Measurements from ENCODE around the gene MED16.

MED16 gene, protein sequence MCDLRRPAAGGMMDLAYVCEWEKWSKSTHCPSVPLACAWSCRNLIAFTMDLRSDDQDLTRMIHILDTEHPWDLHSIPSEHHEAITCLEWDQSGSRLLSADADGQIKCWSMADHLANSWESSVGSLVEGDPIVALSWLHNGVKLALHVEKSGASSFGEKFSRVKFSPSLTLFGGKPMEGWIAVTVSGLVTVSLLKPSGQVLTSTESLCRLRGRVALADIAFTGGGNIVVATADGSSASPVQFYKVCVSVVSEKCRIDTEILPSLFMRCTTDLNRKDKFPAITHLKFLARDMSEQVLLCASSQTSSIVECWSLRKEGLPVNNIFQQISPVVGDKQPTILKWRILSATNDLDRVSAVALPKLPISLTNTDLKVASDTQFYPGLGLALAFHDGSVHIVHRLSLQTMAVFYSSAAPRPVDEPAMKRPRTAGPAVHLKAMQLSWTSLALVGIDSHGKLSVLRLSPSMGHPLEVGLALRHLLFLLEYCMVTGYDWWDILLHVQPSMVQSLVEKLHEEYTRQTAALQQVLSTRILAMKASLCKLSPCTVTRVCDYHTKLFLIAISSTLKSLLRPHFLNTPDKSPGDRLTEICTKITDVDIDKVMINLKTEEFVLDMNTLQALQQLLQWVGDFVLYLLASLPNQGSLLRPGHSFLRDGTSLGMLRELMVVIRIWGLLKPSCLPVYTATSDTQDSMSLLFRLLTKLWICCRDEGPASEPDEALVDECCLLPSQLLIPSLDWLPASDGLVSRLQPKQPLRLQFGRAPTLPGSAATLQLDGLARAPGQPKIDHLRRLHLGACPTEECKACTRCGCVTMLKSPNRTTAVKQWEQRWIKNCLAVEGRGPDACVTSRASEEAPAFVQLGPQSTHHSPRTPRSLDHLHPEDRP

DNA sequence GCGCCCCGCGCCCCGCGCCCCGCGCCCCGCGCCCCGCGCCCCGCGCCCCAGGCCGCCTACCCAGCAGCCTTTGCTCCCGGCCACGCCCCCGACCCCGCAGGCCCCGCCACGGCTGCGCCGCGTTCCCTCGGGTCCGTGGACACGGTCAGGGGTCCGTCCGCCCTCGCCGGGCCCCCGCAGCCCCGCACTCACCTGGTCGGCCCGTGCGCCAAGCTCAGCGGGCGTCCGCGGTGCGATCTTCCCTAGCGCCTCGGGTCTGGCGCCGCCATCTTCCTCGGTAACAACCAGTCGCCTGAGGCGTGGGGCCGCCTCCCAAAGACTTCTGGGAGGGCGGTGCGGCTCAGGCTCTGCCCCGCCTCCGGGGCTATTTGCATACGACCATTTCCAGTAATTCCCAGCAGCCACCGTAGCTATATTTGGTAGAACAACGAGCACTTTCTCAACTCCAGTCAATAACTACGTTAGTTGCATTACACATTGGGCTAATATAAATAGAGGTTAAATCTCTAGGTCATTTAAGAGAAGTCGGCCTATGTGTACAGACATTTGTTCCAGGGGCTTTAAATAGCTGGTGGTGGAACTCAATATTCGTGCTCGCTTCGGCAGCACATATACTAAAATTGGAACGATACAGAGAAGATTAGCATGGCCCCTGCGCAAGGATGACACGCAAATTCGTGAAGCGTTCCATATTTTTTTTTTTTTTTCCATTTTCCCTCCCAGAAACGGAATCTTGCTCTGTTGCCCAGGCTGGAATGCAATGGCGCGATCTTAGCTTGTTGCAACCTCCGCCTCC, at the start of gene MED16, which contains the start of gene RNU6-9:
Gene MED16, minus strand, starts transcription at position 294 of the 796 bp plus-strand sequence. CDS start 2,056 bp downstream, outside the sequence.
Gene RNU6-9, plus strand, starts transcription at position 591 of the 796 bp plus-strand sequence.
- H3K27me3 Mint-ChIP-seq = no peaks in the 10 kb centered on the region
- H3K4me1 Mint-ChIP-seq (ENCODE audit: low read depth) = peaks cover 29% of the 10 kb centered on the region
- peak within 1 kb of the TSS; percentile 85 for H3K4me3 Mint-ChIP-seq
- H3K27ac Mint-ChIP-seq = peak within 1 kb of the TSS; percentile 98
- peaks cover 62% of the 10 kb centered on the region for H3K36me3 Mint-ChIP-seq (ENCODE audit: low read depth)
- H3K9me3 Mint-ChIP-seq = no peaks in the 10 kb centered on the region
- intact Hi-C loops (cut with micrococcal nuclease) = loop anchor here (1.0 kb wide), 1 partner anchor 96 kb away; the partner anchor contains the start of gene PTBP1

DNA sequence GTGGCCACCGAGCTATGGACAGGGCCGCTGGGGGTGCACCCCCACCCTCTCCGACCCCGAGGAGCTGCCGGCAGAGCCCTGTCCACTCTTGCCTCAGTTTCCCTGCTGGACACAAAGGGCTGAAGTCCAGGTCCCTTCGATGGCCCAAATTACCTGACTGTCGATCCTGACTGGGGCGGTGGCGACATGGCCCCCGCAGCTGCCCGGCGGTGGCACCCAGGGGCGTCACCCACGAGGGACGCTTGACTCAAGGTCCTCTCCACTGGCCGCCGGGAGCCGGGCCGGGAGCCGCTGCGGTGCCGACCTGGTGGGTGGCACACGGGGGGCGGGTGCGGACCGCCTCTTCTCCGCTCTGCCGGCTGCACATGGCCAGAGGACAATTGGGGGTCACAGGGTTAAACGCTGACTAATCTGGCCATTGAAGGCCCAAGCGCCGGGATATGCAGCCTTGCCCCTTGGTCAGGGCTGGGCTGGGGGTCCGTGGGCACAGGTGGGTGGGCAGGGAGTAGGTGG, 49.2 kb upstream of the MED16 start:
- Mint-ChIP-seq H3K27ac (peak overlapping the region; percentile 77), H3K27me3 (no peaks in the 10 kb centered on the region), H3K9me3 (no peaks in the 10 kb centered on the region), H3K4me3 (peak overlapping the region; percentile 71), H3K4me1 (ENCODE audit: low read depth) (peaks cover 89% of the 10 kb centered on the region), H3K36me3 (ENCODE audit: low read depth) (peaks cover 85% of the 10 kb centered on the region)
- intact Hi-C loops (cut with micrococcal nuclease) = no loop called here

DNA sequence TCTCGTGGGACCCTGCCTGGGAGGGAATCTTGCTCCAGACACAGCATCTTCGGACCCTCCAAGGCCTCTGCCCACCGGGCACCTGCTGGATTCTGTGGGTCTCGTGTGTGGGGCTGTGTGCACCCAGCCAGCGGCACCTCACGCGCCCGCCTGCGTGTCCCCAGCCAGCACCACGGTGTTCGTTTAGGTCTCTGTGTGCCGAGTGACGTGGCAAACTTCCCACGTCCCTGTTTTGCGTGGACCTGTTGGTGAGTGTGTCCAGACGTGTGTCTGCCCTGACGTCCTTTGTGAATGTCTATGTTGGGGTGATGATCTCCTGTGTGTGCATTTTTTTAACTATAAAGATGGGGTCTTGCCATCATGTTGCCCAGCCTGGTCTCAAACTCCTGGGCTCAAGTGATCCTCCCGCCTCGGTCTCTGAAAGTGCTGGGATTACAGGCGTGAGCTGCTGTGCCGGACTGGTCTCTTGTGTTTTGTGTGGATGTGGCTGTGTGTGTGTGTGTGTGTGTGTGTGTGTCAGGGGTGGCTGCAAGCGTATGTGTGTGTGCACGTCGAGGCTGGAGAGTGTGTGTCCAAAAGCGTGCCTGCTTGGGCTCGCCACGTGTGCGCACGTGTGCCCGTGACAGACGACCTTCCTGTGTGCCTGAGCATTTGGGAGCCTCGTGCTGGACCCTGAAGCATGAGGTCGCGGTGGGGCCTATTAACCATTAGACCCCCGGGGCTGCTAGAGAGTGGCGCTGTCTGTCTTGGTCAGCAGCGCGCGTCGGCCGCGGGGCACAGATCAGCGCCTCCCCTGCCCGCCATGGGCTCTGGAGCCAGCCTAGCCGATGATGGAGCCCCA, 48.5 kb upstream of the MED16 start:
- peaks cover 89% of the 10 kb centered on the region for H3K4me1 Mint-ChIP-seq (ENCODE audit: low read depth)
- H3K4me3 Mint-ChIP-seq = peak overlapping the region; percentile 71
- H3K36me3 Mint-ChIP-seq (ENCODE audit: low read depth) = peaks cover 89% of the 10 kb centered on the region
- no peaks in the 10 kb centered on the region for H3K9me3 Mint-ChIP-seq
- intact Hi-C loops (cut with micrococcal nuclease) = no loop called here
- H3K27ac Mint-ChIP-seq = peak overlapping the region; percentile 77
- no peaks in the 10 kb centered on the region for H3K27me3 Mint-ChIP-seq

DNA sequence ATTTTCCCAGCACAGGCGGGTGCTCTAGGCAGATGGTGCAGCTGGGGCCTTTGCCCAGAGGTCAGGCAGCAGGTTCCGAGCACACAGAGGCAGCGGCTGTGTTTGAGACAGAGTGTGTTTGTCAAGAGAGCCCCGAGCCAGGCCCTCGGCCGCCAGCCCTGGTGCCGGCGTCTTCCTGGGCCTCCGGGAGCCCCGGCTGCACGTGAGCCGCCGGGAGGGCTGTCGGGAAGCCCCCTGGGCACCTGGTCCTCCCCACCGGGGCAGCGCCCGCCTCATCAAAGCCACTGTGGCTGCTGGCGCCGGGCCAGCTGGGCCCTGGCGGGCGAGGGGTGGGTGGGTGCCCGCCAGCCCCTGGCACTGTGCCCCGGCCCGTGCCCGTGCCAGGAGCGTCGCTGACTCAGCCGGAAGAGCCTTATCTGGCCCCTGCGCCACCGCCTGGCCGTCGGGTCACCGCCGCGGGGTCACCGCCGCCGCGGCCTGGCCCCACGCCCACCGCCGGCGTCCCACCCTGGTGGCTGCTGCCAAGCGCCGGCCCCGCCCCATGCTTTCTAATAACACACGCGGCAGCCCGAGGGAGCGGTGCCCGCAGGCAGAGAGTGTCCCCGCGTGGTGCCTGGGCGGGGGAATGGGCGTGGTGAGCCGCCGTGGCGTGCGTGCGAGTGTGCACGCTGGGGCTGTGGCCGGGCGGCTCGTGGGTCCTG, 47.8 kb upstream of the MED16 start:
- Mint-ChIP-seq H3K36me3 (ENCODE audit: low read depth) (peaks cover 93% of the 10 kb centered on the region), H3K4me1 (ENCODE audit: low read depth) (peaks cover 90% of the 10 kb centered on the region), H3K9me3 (no peaks in the 10 kb centered on the region), H3K27ac (peak overlapping the region; percentile 77), H3K4me3 (peak overlapping the region; percentile 71), H3K27me3 (no peaks in the 10 kb centered on the region)
- intact Hi-C loops (cut with micrococcal nuclease) = no loop called here

DNA sequence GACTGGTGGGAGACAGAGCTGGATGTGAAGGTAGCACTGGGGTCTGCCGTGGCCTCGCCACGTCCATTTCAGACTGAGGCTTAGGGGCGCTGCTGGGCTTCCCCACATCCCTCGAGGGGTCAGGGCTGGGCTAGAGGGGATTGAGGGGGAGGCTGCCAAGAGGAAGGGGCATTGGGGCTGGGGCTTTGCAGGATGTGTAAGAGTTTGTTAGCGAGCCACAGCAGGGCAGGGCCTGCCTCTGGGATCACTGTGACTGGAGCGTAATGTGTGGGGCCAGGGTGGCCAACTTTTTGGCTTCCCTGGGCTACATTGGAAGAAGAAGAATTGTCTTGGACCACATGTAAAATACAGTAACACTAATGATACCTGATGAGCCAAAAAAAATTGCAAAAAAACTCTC, 46.9 kb upstream of the MED16 start:
- intact Hi-C loops (cut with micrococcal nuclease) = no loop called here
- H3K27ac Mint-ChIP-seq = peak overlapping the region; percentile 77
- peaks cover 90% of the 10 kb centered on the region for H3K4me1 Mint-ChIP-seq (ENCODE audit: low read depth)
- H3K36me3 Mint-ChIP-seq (ENCODE audit: low read depth) = peaks cover 92% of the 10 kb centered on the region
- H3K27me3 Mint-ChIP-seq = no peaks in the 10 kb centered on the region
- no peaks in the 10 kb centered on the region for H3K9me3 Mint-ChIP-seq
- H3K4me3 Mint-ChIP-seq = peak overlapping the region; percentile 67

DNA sequence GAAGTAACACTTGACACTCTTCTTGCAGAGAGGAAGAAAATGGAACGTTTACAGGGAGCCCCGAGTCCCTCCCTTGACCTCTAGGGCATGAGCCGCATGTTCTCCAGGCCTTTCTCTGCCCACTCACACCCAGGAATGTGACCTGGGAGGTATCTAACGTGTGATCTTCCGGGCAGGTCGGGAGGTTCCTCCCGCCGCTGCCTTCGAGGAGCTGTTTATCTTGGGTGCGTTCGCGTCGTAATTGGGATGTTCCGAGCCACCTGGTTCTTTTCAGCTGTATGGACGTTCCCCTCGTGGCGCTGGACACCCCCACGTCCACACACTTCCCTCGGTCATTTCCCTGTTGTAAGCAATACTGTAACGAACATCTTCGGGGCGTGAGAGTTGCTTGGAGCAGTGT, 46.5 kb upstream of the MED16 start:
- Mint-ChIP-seq H3K27ac (peak overlapping the region; percentile 77), H3K27me3 (no peaks in the 10 kb centered on the region), H3K36me3 (ENCODE audit: low read depth) (peaks cover 89% of the 10 kb centered on the region), H3K9me3 (no peaks in the 10 kb centered on the region), H3K4me1 (ENCODE audit: low read depth) (peaks cover 90% of the 10 kb centered on the region), H3K4me3 (peak overlapping the region; percentile 67)
- intact Hi-C loops (cut with micrococcal nuclease) = no loop called here

DNA sequence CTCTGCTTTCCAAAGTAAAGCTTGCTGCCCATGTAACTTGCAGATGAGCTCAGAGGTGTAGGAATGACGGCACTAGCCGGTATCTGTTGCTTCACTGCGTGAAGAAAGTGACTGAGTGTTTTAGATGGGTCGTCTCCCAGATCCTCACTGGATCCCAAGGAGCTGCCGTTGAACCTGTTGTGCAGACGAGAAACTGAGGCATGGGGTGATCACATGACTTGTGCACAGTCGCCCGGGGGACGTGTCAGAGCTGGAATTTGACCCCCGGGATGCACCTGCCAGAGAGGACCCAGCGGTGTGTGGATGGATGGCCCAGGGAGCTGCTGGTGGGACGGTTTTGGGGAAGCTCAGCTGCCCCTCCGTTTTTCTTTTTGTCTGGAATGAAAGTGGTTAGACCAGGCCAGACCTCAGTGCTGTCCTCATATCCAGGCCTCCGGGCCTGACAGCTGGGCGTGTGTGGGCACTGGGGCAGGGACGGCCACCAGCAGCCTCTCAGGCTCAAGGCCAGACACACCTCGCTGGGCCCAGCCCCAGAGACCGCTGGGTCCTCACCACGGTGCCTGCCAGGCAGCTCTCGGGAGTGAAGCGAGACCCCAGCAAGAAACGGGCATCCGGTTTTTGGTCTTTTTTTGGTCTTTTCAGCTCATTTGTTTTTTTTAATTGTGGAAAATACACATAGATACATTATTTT, 45.4 kb upstream of the MED16 start:
- peak overlapping the region; percentile 45 for H3K4me3 Mint-ChIP-seq
- peaks cover 90% of the 10 kb centered on the region for H3K4me1 Mint-ChIP-seq (ENCODE audit: low read depth)
- no peaks in the 10 kb centered on the region for H3K9me3 Mint-ChIP-seq
- intact Hi-C loops (cut with micrococcal nuclease) = no loop called here
- H3K36me3 Mint-ChIP-seq (ENCODE audit: low read depth) = peaks cover 89% of the 10 kb centered on the region
- H3K27ac Mint-ChIP-seq = peak overlapping the region; percentile 81
- no peaks in the 10 kb centered on the region for H3K27me3 Mint-ChIP-seq

DNA sequence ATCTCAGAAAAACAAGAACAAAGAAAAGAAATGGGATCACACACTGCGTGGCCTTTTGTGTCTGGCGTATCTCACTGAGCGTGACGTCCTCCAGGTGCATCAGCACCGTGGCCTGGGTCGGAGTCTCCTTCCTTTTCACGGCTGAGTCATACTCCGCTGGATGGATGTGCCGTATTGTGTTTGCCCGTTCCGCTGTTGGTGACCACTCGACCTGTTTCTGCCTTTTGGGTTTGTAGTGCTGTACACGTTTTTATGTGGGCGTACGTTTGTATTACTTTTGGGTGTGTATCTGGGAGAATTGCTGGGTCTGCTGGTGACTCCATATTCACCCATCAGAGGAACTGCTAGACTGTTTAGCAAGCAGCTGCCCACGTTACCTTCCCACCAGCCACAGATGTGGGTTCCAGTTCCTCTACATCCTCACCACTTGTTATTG, 44.3 kb upstream of the MED16 start:
- Mint-ChIP-seq H3K4me1 (ENCODE audit: low read depth) (peaks cover 91% of the 10 kb centered on the region), H3K27me3 (no peaks in the 10 kb centered on the region), H3K27ac (peak overlapping the region; percentile 81), H3K4me3 (peak overlapping the region; percentile 39), H3K36me3 (ENCODE audit: low read depth) (peaks cover 89% of the 10 kb centered on the region), H3K9me3 (no peaks in the 10 kb centered on the region)
- intact Hi-C loops (cut with micrococcal nuclease) = no loop called here

DNA sequence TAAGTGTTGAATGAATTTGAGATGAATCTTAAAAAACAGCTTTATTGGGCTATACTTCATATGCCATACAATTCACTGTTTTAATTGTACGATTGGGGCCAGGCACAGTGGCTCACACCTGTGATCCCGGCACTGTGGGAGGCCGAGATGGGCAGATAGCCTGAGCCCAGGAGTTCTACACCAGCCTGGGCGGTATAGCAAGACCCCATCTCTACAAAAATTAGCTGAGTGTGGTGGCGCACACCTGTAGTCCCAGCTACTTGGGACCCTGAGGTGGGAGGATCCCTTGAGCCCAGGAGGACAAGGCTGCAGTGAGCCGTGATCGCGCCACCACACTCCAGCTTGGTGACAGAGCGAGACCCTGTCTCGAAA, 43.2 kb upstream of the MED16 start:
- peaks cover 89% of the 10 kb centered on the region for H3K36me3 Mint-ChIP-seq (ENCODE audit: low read depth)
- no peaks in the 10 kb centered on the region for H3K9me3 Mint-ChIP-seq
- peak overlapping the region; percentile 93 for H3K27ac Mint-ChIP-seq
- no peaks in the 10 kb centered on the region for H3K27me3 Mint-ChIP-seq
- intact Hi-C loops (cut with micrococcal nuclease) = no loop called here
- peak overlapping the region; percentile 17 for H3K4me3 Mint-ChIP-seq
- H3K4me1 Mint-ChIP-seq (ENCODE audit: low read depth) = peaks cover 91% of the 10 kb centered on the region

DNA sequence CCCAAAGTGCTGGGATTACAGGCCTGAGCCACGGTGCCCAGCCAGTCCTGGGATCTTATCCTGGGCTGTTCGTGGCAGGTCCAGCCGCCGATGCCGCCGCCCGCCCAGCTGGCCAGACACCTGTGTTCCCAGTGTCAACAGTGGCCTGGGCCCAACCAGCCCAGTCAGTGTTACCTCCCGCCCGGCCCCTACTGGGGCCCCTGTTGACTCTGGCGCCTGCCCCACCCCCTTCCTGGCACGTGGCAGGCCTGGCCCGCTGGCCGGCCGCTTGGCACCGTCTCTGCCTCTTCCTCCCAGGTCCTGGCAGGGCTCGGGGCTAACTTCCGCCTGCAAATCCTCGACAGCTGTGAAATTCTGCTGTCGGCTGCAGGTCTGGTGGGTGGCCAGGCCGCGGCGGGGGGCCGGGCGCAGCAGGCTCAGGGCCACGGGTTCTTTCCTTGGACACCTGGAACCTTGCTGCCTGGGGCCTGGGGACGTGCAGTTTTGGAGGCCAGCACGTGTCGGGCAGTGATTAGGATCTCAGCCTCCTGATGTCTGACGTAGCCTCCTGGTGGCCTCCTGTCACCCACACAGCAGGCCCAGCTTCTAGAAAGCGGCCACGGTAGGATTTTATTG, 42.0 kb upstream of the MED16 start:
- Mint-ChIP-seq H3K27me3 (no peaks in the 10 kb centered on the region), H3K4me1 (ENCODE audit: low read depth) (peaks cover 94% of the 10 kb centered on the region), H3K9me3 (no peaks in the 10 kb centered on the region), H3K4me3 (peak overlapping the region; percentile 72), H3K36me3 (ENCODE audit: low read depth) (peaks cover 93% of the 10 kb centered on the region), H3K27ac (peak overlapping the region; percentile 93)
- intact Hi-C loops (cut with micrococcal nuclease) = no loop called here

DNA sequence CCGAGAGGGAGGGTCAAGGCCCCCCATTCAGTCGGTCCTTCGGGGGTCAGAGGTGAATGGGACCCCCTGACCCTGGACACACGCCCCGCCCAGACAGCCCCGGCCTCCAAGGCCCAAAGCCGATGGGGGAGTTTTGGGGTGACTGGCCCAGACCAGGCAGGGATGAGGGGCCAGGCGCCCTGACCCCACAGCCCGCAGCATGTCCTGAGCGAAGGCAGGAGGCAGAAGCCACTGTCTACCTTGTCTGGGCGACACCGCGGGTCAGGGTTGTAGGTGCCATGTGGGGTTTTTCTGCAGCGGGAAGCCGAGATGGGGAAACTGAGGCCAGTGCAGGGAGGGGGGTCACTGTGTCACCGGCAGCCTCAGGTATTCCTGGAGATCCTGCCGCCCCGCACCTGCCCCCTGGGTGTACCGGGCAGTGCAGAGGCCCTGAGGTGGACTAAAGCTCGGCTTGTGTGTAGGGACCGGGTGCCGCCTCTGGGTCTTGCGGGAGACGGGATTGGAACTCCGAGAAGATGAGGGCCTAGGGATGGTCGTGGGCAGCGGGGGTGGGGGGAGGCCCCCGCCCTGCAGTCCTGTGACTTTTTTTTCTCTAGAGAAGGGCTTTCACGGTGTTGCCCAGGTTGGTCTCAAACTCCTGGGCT, 41.3 kb upstream of the MED16 start:
- Mint-ChIP-seq H3K36me3 (ENCODE audit: low read depth) (peaks cover 93% of the 10 kb centered on the region), H3K27ac (peak overlapping the region; percentile 93), H3K4me1 (ENCODE audit: low read depth) (peaks cover 91% of the 10 kb centered on the region), H3K9me3 (no peaks in the 10 kb centered on the region), H3K4me3 (peak overlapping the region; percentile 72), H3K27me3 (no peaks in the 10 kb centered on the region)
- intact Hi-C loops (cut with micrococcal nuclease) = no loop called here
